ENCODE measurements around the gene NOL3.

NOL3 gene

GRCh38 chr16:67155295-67156142, 14.8 kb upstream of the NOL3 start:
- peak; percentile 75 for DNase-seq (ENCODE audit: low spot score)

GRCh38 chr16:67156143-67156844, 14.0 kb upstream of the NOL3 start:
- no peak for DNase-seq (ENCODE audit: low spot score)

GRCh38 chr16:67157106-67157748, 13.1 kb upstream of the NOL3 start:
- DNase-seq (ENCODE audit: low spot score): no peak

GRCh38 chr16:67157892-67158635, 12.3 kb upstream of the NOL3 start:
- DNase-seq (ENCODE audit: low spot score): no peak

- no peak for DNase-seq (ENCODE audit: low spot score)
Measured at GRCh38 chr16:67158637-67159600, 11.4 kb upstream of the NOL3 start.

- DNase-seq (ENCODE audit: low spot score): no peak
Measured at GRCh38 chr16:67161595-67162058, 8.7 kb upstream of the NOL3 start.

GRCh38 chr16:67162506-67163163, 7.7 kb upstream of the NOL3 start:
- no peak for DNase-seq (ENCODE audit: low spot score)

GRCh38 chr16:67163164-67163998, 7.0 kb upstream of the NOL3 start:
- peak; percentile 85 for DNase-seq (ENCODE audit: low spot score)

GRCh38 chr16:67163999-67164558, 6.3 kb upstream of the NOL3 start:
- no peak for DNase-seq (ENCODE audit: low spot score)

- no peak for DNase-seq (ENCODE audit: low spot score)
Measured at GRCh38 chr16:67164599-67165061, 5.7 kb upstream of the NOL3 start, which contains the start of gene HSF4. Gene HSF4 (plus strand): TSS chr16:67164745. CDS start chr16:67164812, 67 bp downstream.

GRCh38 chr16:67165121-67166078, 4.9 kb upstream of the NOL3 start:
- DNase-seq (ENCODE audit: low spot score): no peak

- DNase-seq (ENCODE audit: low spot score): no peak
Measured at GRCh38 chr16:67166110-67166547, 4.2 kb upstream of the NOL3 start.

GRCh38 chr16:67166598-67167168, 3.7 kb upstream of the NOL3 start:
- DNase-seq (ENCODE audit: low spot score): no peak

GRCh38 chr16:67167588-67167987, 2.8 kb upstream of the NOL3 start:
- no peak for DNase-seq (ENCODE audit: low spot score)

GRCh38 chr16:67169011-67169451, 1.3 kb upstream of the NOL3 start:
- DNase-seq (ENCODE audit: low spot score): no peak

GRCh38 chr16:67169642-67170167, 633 bp upstream of the NOL3 start:
- no peak for DNase-seq (ENCODE audit: low spot score)
